ENCODE results near the gene SCGB1D2.

The SCGB1D2 gene

DNA sequence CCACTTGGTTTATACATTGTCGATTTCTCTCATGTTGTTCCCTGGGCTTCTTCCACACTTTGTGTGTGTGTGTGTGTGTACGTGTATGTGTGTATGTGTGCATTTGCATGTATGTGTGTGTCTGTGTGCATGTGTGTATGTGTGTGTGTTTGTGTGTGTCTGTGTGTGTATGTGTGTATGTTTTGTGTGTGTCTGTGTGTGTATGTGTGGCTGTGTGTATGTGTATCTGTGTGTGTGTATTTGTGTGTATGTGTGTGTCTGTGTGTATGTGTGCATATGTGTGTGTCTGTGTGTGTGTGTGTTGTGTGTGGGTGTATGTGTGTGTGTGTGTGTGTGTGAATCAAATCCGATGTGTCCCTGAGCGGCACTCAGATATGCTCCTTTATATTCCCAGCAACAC is 4.5 kb upstream of the SCGB1D2 start:
- no peak for TF ChIP-seq CTCF (IDR thresholded peaks at IDR 0.05; ENCODE audit: poor library complexity, severe bottlenecking)
- Histone ChIP-seq H3K27ac (ENCODE audit: poor library complexity, severe bottlenecking) (no peak overlapping the region), H3K36me3 (ENCODE audit: low read depth) (no peaks in the 10 kb centered on the region), H3K9me3 (ENCODE audit: severe bottlenecking) (no peaks in the 10 kb centered on the region), H3K27me3 (ENCODE audit: insufficient read depth, poor library complexity, severe bottlenecking) (peaks cover 17% of the 10 kb centered on the region), H3K4me3 (ENCODE audit: severe bottlenecking) (no peak overlapping the region), H3K4me1 (ENCODE audit: insufficient read depth, poor library complexity, severe bottlenecking) (no peaks in the 10 kb centered on the region)
- ATAC-seq (ENCODE audit: low read depth) (no peak), DNase-seq (ENCODE audit: low spot score) (no peak)

GRCh38 chr11:62238151-62238550 is 3.9 kb upstream of the SCGB1D2 start:
- no peak for DNase-seq (ENCODE audit: low spot score)
- Histone ChIP-seq H3K27me3 (ENCODE audit: insufficient read depth, poor library complexity, severe bottlenecking) (peaks cover 17% of the 10 kb centered on the region), H3K27ac (ENCODE audit: poor library complexity, severe bottlenecking) (no peak overlapping the region), H3K4me1 (ENCODE audit: insufficient read depth, poor library complexity, severe bottlenecking) (no peaks in the 10 kb centered on the region), H3K4me3 (ENCODE audit: severe bottlenecking) (no peak overlapping the region), H3K9me3 (ENCODE audit: severe bottlenecking) (no peaks in the 10 kb centered on the region), H3K36me3 (ENCODE audit: low read depth) (no peaks in the 10 kb centered on the region)
- no peak for TF ChIP-seq CTCF (IDR thresholded peaks at IDR 0.05; ENCODE audit: poor library complexity, severe bottlenecking)
- ATAC-seq (ENCODE audit: low read depth): no peak

DNA sequence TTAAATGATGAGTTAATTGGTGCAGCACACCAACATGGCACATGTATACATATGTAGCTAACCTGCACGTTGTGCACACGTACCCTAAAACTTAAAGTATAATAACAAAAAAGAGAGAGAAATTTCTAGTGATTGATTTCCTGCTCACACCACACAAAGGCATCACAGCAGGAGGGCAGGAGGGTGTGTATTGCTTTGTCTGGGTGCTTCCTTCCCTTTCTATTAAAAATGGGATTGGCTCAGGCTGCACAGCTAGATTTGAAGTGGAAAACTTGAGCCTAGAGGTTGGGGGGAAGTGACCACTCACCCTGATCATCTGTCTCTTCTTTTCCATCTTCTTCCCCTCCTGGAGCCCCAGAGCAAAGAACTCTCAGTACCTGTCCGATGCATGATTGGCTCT is 944 bp upstream of the SCGB1D2 start:
- H3K4me3 ChIP-seq (ENCODE audit: severe bottlenecking): no peak overlapping the region
- H3K9me3 ChIP-seq (ENCODE audit: severe bottlenecking): no peaks in the 10 kb centered on the region
- no peak overlapping the region for H3K27ac ChIP-seq (ENCODE audit: poor library complexity, severe bottlenecking)
- H3K36me3 ChIP-seq (ENCODE audit: low read depth): no peaks in the 10 kb centered on the region
- no peaks in the 10 kb centered on the region for H3K4me1 ChIP-seq (ENCODE audit: insufficient read depth, poor library complexity, severe bottlenecking)
- TF ChIP-seq CTCF (IDR thresholded peaks at IDR 0.05; ENCODE audit: poor library complexity, severe bottlenecking): no peak
- DNase-seq (ENCODE audit: low spot score) (no peak), ATAC-seq (ENCODE audit: low read depth) (no peak)
- H3K27me3 ChIP-seq (ENCODE audit: insufficient read depth, poor library complexity, severe bottlenecking): peaks cover 9% of the 10 kb centered on the region

GRCh38 chr11:62245271-62245753 is 3.3 kb downstream of the SCGB1D2 start:
- peak; percentile 79 for ATAC-seq (ENCODE audit: low read depth)
- H3K27ac ChIP-seq (ENCODE audit: poor library complexity, severe bottlenecking): no peak overlapping the region

More at GRCh38 chr11:62245271-62245753, 3.3 kb downstream of the SCGB1D2 start:
- TF ChIP-seq CTCF (IDR thresholded peaks at IDR 0.05; ENCODE audit: poor library complexity, severe bottlenecking): no peak
- H3K4me3 ChIP-seq (ENCODE audit: severe bottlenecking): no peak overlapping the region
- no peaks in the 10 kb centered on the region for H3K9me3 ChIP-seq (ENCODE audit: severe bottlenecking)
- no peaks in the 10 kb centered on the region for H3K4me1 ChIP-seq (ENCODE audit: insufficient read depth, poor library complexity, severe bottlenecking)
- no peaks in the 10 kb centered on the region for H3K27me3 ChIP-seq (ENCODE audit: insufficient read depth, poor library complexity, severe bottlenecking)
- no peak for DNase-seq (ENCODE audit: low spot score)
- H3K36me3 ChIP-seq (ENCODE audit: low read depth): no peaks in the 10 kb centered on the region

All from RWPE2 (cell line).